Bronchial epithelial cell (primary cell): ENCODE results near the gene LRP2. TPM values are rescaled to one million over a fixed set of nuclear protein-coding genes. Genes with fewer than 3 reads are reported as not detected.

ENCODE experiments used
- DNase-seq: peaks from one replicate; pipeline ENCODE4 v3.0.0-alpha.2; 2010; ENCODE audit warnings: low read depth
- FAIRE-seq: peaks from 2 replicates; lab custom pipeline; 2011; peaks lifted over from hg19 to GRCh38; lab: Jason Lieb, UNC
- H3K27me3 ChIP-seq: 2 replicates; pipeline ENCODE4 v1.5.1; 2011; ENCODE audit warnings: low read length; ENCODE audit not compliant: control insufficient read depth, insufficient read depth
- H3K36me3 ChIP-seq: 2 replicates; pipeline ENCODE4 v1.5.1; 2011; ENCODE audit warnings: low read length; ENCODE audit not compliant: control insufficient read depth, insufficient read depth
- H3K4me3 ChIP-seq: 2 replicates; pipeline ENCODE4 v1.5.1; 2011; ENCODE audit warnings: mild to moderate bottlenecking, low read depth, low read length, control low read depth
- CTCF ChIP-seq: IDR thresholded peaks from 2 replicates; pipeline ENCODE4 v1.5.1; 2011; ENCODE audit warnings: mild to moderate bottlenecking, moderate library complexity, low read length, control low read depth, inconsistent platforms; ENCODE audit not compliant: insufficient read depth, severe bottlenecking
- total RNA-seq: library from RNA; depleted of rRNA; stranded (reverse); fragments of >200 nt; gene quantifications from 2 replicates; pipeline ENCODE4 v1.2.1, GENCODE V29; 2014

The LRP2 gene
- total RNA-seq, 1 donor from 2014 or later: not detected

- no peak overlapping the region for H3K4me3 ChIP-seq
- H3K36me3 ChIP-seq: no peaks in the 10 kb centered on the region
- no peak for DNase-seq
- H3K27me3 ChIP-seq: no peaks in the 10 kb centered on the region
- no peak for TF ChIP-seq CTCF
- FAIRE-seq: no peak
Observed at GRCh38 chr2:169082995-169083394, 279.3 kb downstream of the LRP2 start.

- TF ChIP-seq CTCF: no peak
- Histone ChIP-seq H3K27me3 (no peaks in the 10 kb centered on the region), H3K36me3 (no peaks in the 10 kb centered on the region), H3K4me3 (no peak overlapping the region)
- no peak for DNase-seq
- FAIRE-seq: no peak
Observed at GRCh38 chr2:169081551-169081950, 280.8 kb downstream of the LRP2 start.

- Histone ChIP-seq H3K27me3 (no peaks in the 10 kb centered on the region), H3K4me3 (no peak overlapping the region), H3K36me3 (no peaks in the 10 kb centered on the region)
- DNase-seq: peak; percentile 51
- TF ChIP-seq CTCF: no peak
- FAIRE-seq: no peak
Observed at GRCh38 chr2:169080250-169081069, 281.9 kb downstream of the LRP2 start.

GRCh38 chr2:169077674-169078240, 284.6 kb downstream of the LRP2 start:
- TF ChIP-seq CTCF: no peak
- FAIRE-seq: peak; percentile 93
- no peaks in the 10 kb centered on the region for H3K27me3 ChIP-seq

More at GRCh38 chr2:169077674-169078240, 284.6 kb downstream of the LRP2 start:
- no peaks in the 10 kb centered on the region for H3K36me3 ChIP-seq
- DNase-seq: no peak
- H3K4me3 ChIP-seq: no peak overlapping the region

Other genes starting within 250 kb of the LRP2 start
- 1.3 and 3.2 TPM in 2 replicates for gene BBS5, start 117.0 kb upstream of the LRP2 start, total RNA-seq
- under 0.01 TPM in 1 of 2 replicates, not detected in the other for gene KLHL41, start 147.2 kb upstream of the LRP2 start, total RNA-seq
- gene FASTKD1, start 211.3 kb upstream of the LRP2 start, total RNA-seq: 15.5 and 15.8 TPM in 2 replicates
- 14.7 and 23.9 TPM in 2 replicates for gene PPIG, start 221.8 kb upstream of the LRP2 start, total RNA-seq